PC-9 (cell line): ENCODE data around the gene AMDHD2. TPM values are rescaled to one million over a fixed set of nuclear protein-coding genes. Genes with fewer than 3 reads are reported as not detected.

Experiments used
- Bru-seq: library from RNA; stranded (reverse); fragments of 400-500 nt; gene quantifications from one replicate; lab custom pipeline; 2021; lab: Mats Ljungman, UMichigan
- BruChase-seq, 2 experiments: library from RNA; stranded (reverse); fragments of 400-500 nt; gene quantifications; one replicate each; lab custom pipeline; 2021; lab: Mats Ljungman, UMichigan
- BruUV-seq: library from RNA; stranded (reverse); fragments of 400-500 nt; replicated peaks from 2 replicates; lab custom pipeline; 2021; lab: Mats Ljungman, UMichigan
- CTCF ChIA-PET: fragments of 300-600 bp; sonication (Branson Sonifier 250); formaldehyde crosslinking; loops from one replicate; lab custom pipeline; 2022; ENCODE audit warnings: antibody characterized with exemption; lab: Charles Lee
- POLR2A ChIA-PET: fragments of 300-600 bp; sonication (Branson Sonifier 250); formaldehyde crosslinking; loops from one replicate; lab custom pipeline; 2022; ENCODE audit warnings: antibody characterized with exemption; ENCODE audit not compliant: unreplicated experiment; lab: Charles Lee
- DNase-seq, 2 experiments: peaks; one replicate each; pipeline versions ENCODE4 v3.0.0 to v3.0.0-alpha.2; 2015 to 2022; ENCODE audit warnings: mixed read lengths in 1 of 2
- H2AFZ ChIP-seq: fragments of 200-600 bp; sonication (generic); 2 replicates; pipeline ENCODE4 v1.8.1; 2017; ENCODE audit warnings: antibody characterized with exemption
- H3F3A ChIP-seq: fragments of 200-600 bp; sonication (generic); 2 replicates; pipeline ENCODE4 v1.8.1; 2017; ENCODE audit warnings: antibody characterized with exemption, mild to moderate bottlenecking, low read depth; ENCODE audit not compliant: insufficient read depth
- H3K27ac ChIP-seq: fragments of 200-600 bp; sonication (generic); 2 replicates; pipeline ENCODE4 v1.6.1; 2016; ENCODE audit warnings: mixed run types
- H3K27me3 ChIP-seq: fragments of 200-600 bp; sonication (generic); 2 replicates; pipeline ENCODE4 v1.6.1; 2016; ENCODE audit warnings: low read depth, mixed run types; ENCODE audit not compliant: insufficient read depth
- H3K36me3 ChIP-seq: fragments of 200-600 bp; sonication (generic); 2 replicates; pipeline ENCODE4 v1.6.1; 2016; ENCODE audit warnings: low read depth, mixed run types
- H3K4me1 ChIP-seq: fragments of 200-600 bp; sonication (generic); replicated peaks from 2 replicates; pipeline ENCODE4 v1.6.1; 2016; ENCODE audit warnings: mixed run types; ENCODE audit not compliant: insufficient read depth
- H3K4me2 ChIP-seq: fragments of 200-600 bp; sonication (generic); 2 replicates; pipeline ENCODE4 v1.6.1; 2017; ENCODE audit warnings: mixed run types
- H3K4me3 ChIP-seq: fragments of 200-600 bp; sonication (generic); 2 replicates; pipeline ENCODE4 v1.6.1; 2016; ENCODE audit warnings: mixed run types
- H3K79me2 ChIP-seq: fragments of 200-600 bp; sonication (generic); 2 replicates; pipeline ENCODE4 v1.6.1; 2017; ENCODE audit warnings: low read depth, mixed run types
- H3K9me2 ChIP-seq: fragments of 200-600 bp; sonication (generic); 2 replicates; pipeline ENCODE4 v1.8.1; 2017; ENCODE audit warnings: mild to moderate bottlenecking; ENCODE audit not compliant: insufficient read depth
- H3K9me3 ChIP-seq: fragments of 200-600 bp; sonication (generic); 2 replicates; pipeline ENCODE4 v1.8.1; 2016; ENCODE audit warnings: low read depth; ENCODE audit not compliant: insufficient read depth
- H4K20me1 ChIP-seq: fragments of 200-600 bp; sonication (generic); 2 replicates; pipeline ENCODE4 v1.8.1; 2017; ENCODE audit not compliant: insufficient read depth
- CTCF ChIP-seq: fragments of 200-600 bp; sonication (generic); conservative IDR thresholded peaks from 2 replicates; pipeline ENCODE4 v1.6.1; 2017; ENCODE audit warnings: mixed run types, antibody characterized with exemption, mild to moderate bottlenecking, moderate library complexity
- EZH2 ChIP-seq: fragments of 200-600 bp; sonication (generic); IDR thresholded peaks from 2 replicates; pipeline ENCODE4 v1.8.0; 2017; ENCODE audit warnings: antibody characterized with exemption, low read depth
- intact Hi-C: fragments of 100-400 bp; cut with micrococcal nuclease; formaldehyde crosslinking; loops from one replicate; pipeline ENCODE4 v1.10.0; 2022; ENCODE audit not compliant: unreplicated experiment
- long read RNA-seq: library from polyadenylated mRNA; stranded (forward); transcript quantifications from one replicate; pipeline ENCODE4 v2.0.0, GENCODE V29; 2022
- total RNA-seq: library from RNA; stranded (reverse); gene quantifications from 2 replicates; pipeline ENCODE4 v1.2.3, GENCODE V29; 2021

AMDHD2 gene
- 47.9 and 61.5 TPM in 2 replicates for total RNA-seq
- percentile 55 among the genes with signal in this experiment for Bru-seq, nascent RNA
- BruChase-seq, experiment 1, labeled RNA remaining after a 2-hour chase: percentile 69 among the genes with signal in this experiment
- BruChase-seq, experiment 2, labeled RNA remaining after a 6-hour chase: percentile 61 among the genes with signal in this experiment
- long read RNA-seq, transcript AMDHD2-201 (11 exons, 1,459 nt): major isoform, 9 of 27 reads
- long read RNA-seq, partial matches to known transcripts: 1 of 27 reads
- long read RNA-seq, other reads (novel, unspliced or antisense): 11 of 27 reads

GRCh38 chr16:2520097-2520783 is at the start of gene AMDHD2:
AMDHD2 (plus strand) TSS chr16:2520371; CDS start chr16:2520459, 88 bp downstream.
- TF ChIP-seq CTCF (no peak), EZH2 (no peak)
- Histone ChIP-seq H2AFZ (peak within 1 kb of the TSS; percentile 79), H4K20me1 (peaks cover 46% of the 10 kb centered on the region), H3K9me2 (no peaks in the 10 kb centered on the region), H3K4me1 (peaks cover 33% of the 10 kb centered on the region; the same call in 1 of the 2 replicates), H3K27me3 (no peaks in the 10 kb centered on the region), H3K79me2 (peaks cover 64% of the 10 kb centered on the region), H3F3A (peaks cover 33% of the 10 kb centered on the region; the same call in 1 of the 2 replicates), H3K27ac (no peak within 1 kb of the TSS), H3K9me3 (no peaks in the 10 kb centered on the region), H3K4me3 (peak within 1 kb of the TSS; percentile 58), H3K36me3 (no peaks in the 10 kb centered on the region; the same call in 1 of the 2 replicates), H3K4me2 (peak within 1 kb of the TSS; percentile 88)
- POLR2A ChIA-PET: interaction anchor here (0.5 to 0.8 kb wide), 3 partner anchors 18 to 338 kb away, joined by 3 to 4 read pairs (median 4); partner anchors contain the start of gene PDPK1
- BruUV-seq: no TSS peak
- DNase-seq: peak; percentile 73 to 88
- CTCF ChIA-PET: interaction anchor here (0.6 kb wide), 2 partner anchors 15 to 106 kb away, joined by 3 to 5 read pairs; no protein-coding TSS in a partner anchor
- intact Hi-C loops: no loop called here

- BruUV-seq: no TSS peak
- H3K9me2 ChIP-seq: no peaks in the 10 kb centered on the region
Observed at GRCh38 chr16:2470603-2471015, 49.6 kb upstream of the AMDHD2 start.

GRCh38 chr16:2471016-2471652 is 49.0 kb upstream of the AMDHD2 start, which contains the start of gene NTN3:
NTN3 (plus strand) TSS chr16:2471297; CDS start chr16:2471702, 405 bp downstream.
- BruUV-seq: no TSS peak
- Histone ChIP-seq H3F3A (peaks cover 28% of the 10 kb centered on the region; the same call in 1 of the 2 replicates), H3K27me3 (no peaks in the 10 kb centered on the region), H3K9me3 (no peaks in the 10 kb centered on the region), H4K20me1 (peaks cover 4% of the 10 kb centered on the region; the same call in 1 of the 2 replicates), H3K79me2 (peaks cover 10% of the 10 kb centered on the region), H3K4me3 (no peak within 1 kb of the TSS), H2AFZ (no peak within 1 kb of the TSS), H3K9me2 (no peaks in the 10 kb centered on the region), H3K36me3 (no peaks in the 10 kb centered on the region), H3K4me1 (peaks cover 24% of the 10 kb centered on the region; the same call in 1 of the 2 replicates), H3K4me2 (no peak within 1 kb of the TSS), H3K27ac (no peak within 1 kb of the TSS)
- intact Hi-C loops: no loop called here
- CTCF ChIA-PET: no interaction called here
- TF ChIP-seq CTCF (no peak), EZH2 (no peak)
- POLR2A ChIA-PET: interaction anchor here (0.6 kb wide), 1 partner anchor 213 kb away, joined by 6 read pairs; no protein-coding TSS in a partner anchor
- peak in 1 of 2 experiments; percentile 28 for DNase-seq

More at GRCh38 chr16:2470603-2471015, 49.6 kb upstream of the AMDHD2 start:
- H3K27ac ChIP-seq: no peak overlapping the region
- H3K4me3 ChIP-seq: no peak overlapping the region
- CTCF ChIA-PET: no interaction called here
- peaks cover 19% of the 10 kb centered on the region; the same call in 1 of the 2 replicates for H3K4me1 ChIP-seq
- H2AFZ ChIP-seq: no peak overlapping the region
- TF ChIP-seq EZH2: no peak
- peaks cover 29% of the 10 kb centered on the region; the same call in 1 of the 2 replicates for H3F3A ChIP-seq
- no peaks in the 10 kb centered on the region for H3K36me3 ChIP-seq
- intact Hi-C loops: no loop called here
- H3K27me3 ChIP-seq: no peaks in the 10 kb centered on the region
- peaks cover 2% of the 10 kb centered on the region; the same call in 1 of the 2 replicates for H4K20me1 ChIP-seq
- H3K4me2 ChIP-seq: no peak overlapping the region
- no peak for DNase-seq
- peaks cover 5% of the 10 kb centered on the region; the same call in 1 of the 2 replicates for H3K79me2 ChIP-seq
- H3K9me3 ChIP-seq: no peaks in the 10 kb centered on the region
- POLR2A ChIA-PET: interaction anchor here (0.6 to 0.7 kb wide), 2 partner anchors 168 to 213 kb away, joined by 3 to 6 read pairs; no protein-coding TSS in a partner anchor
